HL-60/S4 (cell line): Measurements from ENCODE around the gene HOXC11.

Experiments
- in situ Hi-C: fragments of 300-500 bp; cut with MboI; formaldehyde crosslinking; loops from 2 replicates; pipeline ENCODE4 v1.14.3; 2022; ENCODE audit warnings: low sequenced_read_pairs

Gene HOXC11

DNA sequence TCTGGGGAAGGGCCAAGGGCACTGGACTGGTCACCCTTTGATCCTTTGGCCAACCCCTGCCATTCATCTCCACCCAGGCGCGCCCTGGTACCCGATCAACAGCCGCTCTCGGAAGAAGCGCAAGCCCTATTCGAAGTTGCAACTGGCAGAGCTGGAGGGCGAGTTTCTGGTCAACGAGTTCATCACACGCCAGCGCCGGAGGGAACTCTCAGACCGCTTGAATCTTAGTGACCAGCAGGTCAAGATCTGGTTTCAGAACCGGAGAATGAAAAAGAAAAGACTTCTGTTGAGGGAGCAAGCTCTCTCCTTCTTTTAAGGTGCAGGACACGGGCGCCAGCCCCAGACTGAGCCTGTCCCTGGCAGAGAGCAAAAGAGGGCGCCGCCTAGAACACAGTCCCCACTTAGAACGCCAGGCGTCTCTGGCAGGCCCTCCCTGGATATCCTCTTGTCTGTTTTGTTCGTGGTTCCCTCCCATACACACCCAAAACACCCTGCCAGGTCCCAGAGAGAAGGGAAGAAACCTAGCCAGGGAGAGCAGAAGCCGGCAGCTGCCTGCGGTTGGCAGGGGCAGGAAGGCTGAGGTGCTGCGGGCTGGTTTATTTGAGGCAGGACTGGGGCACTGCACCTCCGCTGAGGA lies 16.6 kb upstream of the HOXC11 start:
- in situ Hi-C loops = no loop called here

DNA sequence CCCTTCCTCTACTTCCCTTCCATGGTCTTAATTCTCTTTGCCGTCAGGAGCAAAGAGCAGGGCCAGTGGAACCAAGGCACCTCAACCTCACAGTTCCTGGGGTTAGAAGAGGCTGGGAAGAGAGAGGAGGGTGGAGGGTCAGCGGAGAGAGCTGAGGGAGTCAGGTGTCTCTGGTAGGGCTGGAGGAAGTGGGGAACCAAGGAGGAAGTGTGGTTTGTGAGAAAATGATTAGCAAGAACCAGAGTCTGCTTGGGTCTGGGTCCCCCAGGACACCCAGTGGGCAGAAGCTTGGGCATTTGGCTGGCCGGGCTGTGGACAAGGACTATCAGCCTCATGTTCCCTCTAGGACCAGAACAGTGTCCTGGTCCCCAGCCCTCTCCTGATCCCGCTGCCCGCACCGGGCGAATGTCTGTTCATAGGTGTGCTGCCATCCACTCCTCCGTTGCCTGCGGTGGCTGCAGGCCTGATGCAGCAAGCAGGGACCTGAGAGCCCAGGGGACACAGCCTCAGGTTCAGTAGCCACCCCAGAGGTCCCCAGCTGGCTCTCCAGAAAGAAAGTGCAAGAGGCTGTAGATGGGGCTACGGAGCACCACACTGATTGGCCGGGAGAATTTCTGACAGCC lies 15.9 kb upstream of the HOXC11 start:
- in situ Hi-C loops = no loop called here

DNA sequence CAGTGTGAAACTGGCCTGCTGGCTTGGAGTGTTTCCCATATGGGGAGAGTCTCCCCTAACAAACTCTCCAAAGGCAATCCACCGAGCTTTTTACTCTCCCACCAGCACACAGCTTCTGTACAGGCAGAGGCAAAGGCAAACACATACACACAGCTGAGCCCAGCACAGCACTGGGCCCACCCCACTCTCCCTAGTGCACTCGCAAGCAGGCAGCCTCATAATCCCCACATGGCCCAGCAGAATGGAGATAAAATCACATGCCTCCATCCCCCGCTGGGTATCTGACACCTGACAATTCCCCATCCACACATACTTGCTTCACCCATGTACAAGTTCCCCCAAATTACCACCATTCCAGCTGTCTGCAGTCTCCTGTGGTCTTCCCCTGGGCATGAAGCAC lies 14.8 kb upstream of the HOXC11 start:
- in situ Hi-C loops = no loop called here

DNA sequence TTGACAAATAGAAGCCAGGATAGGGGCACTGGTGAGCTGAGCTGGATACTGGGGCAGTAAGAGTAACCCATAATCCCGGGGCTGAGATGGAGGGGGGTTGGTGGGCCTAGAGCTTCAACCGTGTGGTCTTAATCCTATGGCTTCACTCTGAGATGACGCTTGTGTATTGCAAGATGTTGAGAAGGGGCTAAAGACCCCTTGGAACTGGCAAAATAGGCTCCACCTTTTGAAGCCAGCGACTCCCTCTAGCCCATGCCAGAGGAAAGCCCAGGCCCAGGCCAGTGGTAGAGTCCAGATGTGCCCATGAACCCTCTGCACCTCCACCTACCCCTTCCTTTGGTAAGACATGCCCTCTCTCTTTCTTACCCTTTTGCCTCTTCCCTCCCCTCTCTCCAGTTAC lies 13.6 kb upstream of the HOXC11 start:
- in situ Hi-C loops = no loop called here

GRCh38 chr12:53960187-53961024 lies 12.5 kb upstream of the HOXC11 start:
- in situ Hi-C loops = no loop called here

GRCh38 chr12:53961025-53961761 lies 11.7 kb upstream of the HOXC11 start:
- in situ Hi-C loops = no loop called here

DNA sequence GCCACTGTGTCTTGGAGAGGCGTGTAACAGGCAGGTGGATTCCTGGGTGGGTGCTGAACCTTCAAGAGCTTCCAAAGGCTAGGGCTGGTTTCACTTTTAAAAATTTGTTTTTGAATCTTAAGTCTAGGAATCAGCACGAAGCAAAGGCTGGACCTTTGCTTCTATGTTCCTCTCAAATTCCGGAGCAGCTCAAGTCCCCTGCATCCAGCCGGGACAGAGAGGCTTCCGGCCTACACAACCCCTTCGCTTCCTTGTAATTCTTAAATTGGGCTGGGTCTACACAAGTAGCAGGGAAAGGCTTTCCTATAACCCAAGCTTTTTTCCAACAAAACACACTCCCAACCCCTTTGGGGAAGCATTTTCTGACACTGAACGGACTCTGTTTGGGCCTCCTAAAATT lies 9.9 kb upstream of the HOXC11 start:
- in situ Hi-C loops = no loop called here

DNA sequence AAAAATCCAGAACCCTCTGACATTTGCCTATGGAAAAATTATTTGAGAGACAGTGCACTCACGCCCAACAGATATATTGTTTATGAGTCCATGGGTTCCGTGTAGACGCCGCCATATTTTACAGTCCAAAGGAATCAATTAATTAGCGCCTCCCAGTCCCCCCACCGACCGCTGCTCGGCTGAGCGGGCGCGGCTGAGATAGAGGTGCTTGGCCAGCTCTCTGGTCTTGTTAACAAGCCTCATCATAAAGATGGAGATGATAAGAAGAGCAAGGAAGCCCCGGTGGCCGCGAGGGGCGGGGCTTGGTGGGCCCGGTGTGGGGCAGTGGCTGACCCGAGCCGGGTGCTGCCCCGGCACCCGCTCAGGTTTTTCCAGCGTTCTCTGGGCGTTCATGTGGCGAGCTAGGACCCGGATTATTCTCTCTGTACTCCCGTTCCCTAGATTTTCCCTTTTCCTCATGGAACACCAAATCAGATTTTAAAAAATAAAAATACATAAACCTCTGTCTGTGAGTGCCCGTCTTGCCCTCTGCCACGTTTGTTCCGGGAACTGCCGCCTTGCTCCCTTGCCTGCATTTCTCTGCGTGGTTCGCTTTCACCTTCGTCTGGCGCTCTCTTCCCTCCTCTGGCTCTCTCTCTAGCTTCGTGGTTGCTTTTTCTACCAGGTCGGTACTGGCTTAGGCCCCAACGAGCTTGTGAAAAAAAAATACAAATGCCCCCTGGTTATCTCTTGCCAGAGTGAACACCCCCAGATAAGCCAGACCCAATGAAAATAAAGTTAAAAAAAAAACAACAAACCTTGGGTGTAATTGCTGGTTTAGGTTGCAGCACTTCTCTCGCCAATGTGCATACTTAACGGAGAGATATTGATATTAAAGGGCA lies 9.3 kb upstream of the HOXC11 start:
- in situ Hi-C loops = no loop called here

DNA sequence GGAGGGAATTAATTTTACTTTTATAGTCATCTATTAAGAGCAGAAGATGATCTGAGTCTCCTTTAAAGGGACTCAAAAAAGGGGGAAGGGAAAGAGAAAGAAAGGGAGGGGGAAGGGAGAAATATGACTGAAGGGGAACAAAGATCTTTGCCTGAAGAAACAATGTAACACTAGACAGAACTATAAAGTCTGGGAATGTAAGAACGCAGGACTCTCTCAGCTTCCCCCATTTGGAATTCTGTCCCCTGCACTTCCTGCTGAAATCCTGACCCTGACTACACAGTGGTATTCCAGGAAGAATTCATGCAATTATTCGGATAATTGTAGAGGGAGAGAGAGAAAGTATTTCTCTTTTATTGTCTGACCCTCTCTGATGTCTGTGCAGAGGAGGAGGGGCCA lies 8.6 kb upstream of the HOXC11 start:
- in situ Hi-C loops = no loop called here

DNA sequence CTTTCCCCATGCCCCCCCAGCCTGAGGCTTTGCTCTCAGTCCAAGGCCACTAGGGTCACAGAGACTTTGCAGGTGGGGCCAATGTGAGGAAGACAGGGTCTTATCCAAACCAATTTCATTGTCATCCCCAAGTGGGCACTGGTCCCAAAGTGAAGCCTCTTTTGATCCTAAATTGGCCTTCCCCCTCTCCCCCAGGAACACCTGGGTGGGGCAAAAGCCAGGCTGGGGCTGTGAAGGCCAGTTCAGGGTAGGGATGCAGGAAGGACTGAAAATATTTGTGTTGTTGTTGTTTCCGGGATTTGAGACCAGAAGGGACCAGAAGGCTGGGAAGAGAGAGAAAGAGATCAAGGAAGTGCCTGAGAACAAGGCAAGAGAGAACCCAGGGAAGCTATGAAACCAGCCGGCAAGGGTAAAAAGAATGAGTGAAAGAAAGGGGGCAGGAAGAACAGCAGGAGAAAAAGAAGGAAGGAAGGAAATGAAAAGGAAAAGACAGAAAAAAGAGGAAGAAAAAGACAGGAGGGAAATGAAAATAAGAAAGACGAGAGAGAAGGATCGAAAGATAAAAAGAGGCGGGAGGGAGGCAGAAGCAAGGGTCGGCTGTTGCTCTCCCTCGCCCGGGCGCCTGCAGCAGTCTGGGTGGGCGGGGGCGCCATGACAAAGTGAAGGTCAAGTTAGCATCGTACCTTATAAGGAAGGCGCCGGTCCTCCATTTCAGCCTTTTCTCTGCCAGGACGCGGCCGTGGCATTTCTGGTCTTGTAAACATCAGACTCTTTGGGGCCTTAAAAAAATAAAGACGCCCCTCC lies 7.4 kb upstream of the HOXC11 start:
- in situ Hi-C loops = no loop called here

- in situ Hi-C loops = no loop called here
These were observed 6.9 kb upstream of the HOXC11 start for GRCh38 chr12:53966085-53966384.

DNA sequence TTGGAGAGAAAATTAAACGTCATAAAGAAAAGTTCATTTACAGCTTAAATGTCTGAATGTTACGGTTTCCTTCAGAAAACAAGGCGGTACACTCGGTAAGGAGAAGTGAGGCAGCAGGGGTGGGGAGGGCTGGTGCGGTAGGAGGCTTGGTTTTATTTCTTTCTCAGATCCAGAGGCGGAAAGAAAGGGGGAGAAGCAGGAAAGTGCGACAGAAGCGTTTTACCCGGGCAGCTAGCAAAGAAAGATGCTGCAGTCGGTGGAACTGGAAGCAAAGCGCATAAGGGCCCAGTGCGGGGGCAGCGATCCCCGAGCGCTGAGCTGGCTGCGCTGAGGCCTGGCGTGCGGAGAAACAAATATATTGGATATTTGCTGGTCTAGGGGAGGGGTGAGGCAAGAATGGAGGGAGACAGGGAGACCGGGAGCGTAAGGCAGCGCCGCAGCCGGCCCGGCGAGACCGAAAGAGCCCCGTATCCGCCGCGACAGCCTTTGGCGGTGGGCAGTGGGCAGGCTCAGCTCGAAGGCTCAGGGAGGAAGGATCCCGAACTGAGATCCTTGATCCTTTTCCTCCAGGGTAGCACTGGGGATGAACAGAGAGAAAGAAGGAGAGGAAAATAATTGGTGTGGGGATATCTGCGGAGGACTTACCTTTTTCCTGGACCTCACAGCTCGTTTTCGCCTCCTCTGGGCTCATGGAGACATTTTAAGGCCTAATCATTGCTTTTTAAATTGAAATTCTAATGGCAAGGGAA lies 6.4 kb upstream of the HOXC11 start:
- in situ Hi-C loops = no loop called here

DNA sequence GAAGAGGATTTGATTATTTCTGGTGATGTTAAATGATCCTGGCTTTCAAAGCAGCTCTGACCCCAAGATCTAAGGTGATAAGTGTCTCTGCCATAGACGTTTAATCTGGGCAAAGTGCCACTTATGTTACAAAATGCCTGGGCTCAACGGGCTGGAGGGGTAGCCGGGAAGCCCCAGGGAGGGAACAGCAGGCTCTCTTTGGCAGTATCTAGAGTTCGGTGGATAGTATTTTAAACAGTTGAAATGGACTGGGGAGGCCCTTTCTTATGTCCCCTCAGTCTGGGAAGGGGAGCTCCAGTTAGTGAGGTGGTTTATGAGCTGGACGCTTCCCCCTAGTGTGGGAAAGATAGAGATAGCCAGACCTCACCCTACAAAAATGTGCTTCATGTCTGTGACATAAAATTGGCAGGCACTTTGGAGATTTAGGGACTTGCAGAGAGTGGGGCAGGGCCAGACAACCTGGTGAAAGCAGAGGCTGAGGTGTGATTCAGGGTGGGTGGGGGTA lies 5.5 kb upstream of the HOXC11 start:
- in situ Hi-C loops = no loop called here

DNA sequence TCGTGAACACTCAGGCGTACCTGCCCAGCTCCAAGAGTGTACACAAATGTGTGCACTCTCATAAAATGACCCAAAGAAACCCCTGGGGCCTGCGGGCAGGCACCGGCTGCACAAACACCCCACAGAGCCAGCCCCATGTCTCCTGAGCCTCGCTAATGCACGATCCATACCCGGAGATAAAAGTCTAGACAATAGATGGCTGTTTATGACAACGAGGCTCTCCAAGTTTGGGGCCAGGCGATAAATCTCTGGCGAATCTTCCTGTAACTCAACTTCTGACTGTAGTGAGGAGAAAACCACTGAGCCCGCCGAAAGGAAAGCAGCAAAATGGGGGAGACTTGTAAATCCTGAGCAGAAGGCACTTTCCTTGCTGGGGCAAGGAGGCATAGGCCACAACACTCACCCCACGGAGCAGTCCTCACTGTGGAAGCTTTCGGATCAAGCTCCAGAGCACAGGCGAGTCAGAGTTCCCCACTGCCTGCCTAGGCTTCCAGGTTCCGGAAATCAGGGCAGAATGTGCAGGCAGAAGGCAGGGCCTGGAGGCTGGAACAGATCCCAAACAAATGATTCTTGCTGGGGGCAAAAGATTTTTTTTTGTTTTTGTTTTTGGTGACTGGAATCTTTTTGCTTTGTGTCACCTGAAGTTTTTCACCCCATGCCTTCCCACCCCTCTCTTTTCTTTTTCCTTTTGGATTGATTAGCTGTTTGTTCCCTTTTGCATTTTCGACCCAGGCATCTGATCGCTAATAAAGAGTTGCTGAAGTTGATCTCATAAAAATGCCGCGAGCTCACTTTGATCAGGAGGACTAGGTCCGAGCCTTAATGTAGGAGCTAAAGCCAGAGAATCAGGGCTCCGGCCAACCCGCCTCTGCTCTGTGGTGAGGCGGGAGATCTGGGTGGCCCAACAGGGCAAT lies 4.5 kb upstream of the HOXC11 start:
- in situ Hi-C loops = no loop called here

GRCh38 chr12:53969588-53970259 lies 3.2 kb upstream of the HOXC11 start:
- in situ Hi-C loops = no loop called here

GRCh38 chr12:53970451-53970850 lies 2.5 kb upstream of the HOXC11 start:
- in situ Hi-C loops = no loop called here

DNA sequence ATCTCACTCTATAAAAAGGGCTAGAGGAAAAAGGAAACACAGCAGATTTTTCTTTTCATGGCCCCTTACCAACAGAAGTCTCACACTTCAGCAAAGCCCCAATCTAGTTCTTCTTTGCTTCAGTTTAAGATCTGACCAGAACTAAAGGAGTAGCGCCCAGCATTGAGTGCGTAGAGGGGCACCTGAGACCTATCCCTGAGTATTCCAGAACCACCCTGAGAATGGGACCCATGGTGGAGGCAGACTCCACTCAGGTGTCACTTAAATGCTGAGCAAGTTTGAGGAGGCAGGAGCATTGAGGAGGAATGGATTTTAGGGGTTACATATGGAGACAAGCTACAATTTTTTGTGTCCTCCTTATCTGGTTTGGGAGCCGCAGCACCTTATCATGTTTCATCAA lies 1.8 kb upstream of the HOXC11 start:
- in situ Hi-C loops = no loop called here
